Measurements from ENCODE around the gene ZNF655.
"Not testable (repeated sequence)": the region's sequence is repeated elsewhere in the genome, so short reads cannot be mapped to it uniquely, and the experiment has no call there.

The ZNF655 gene

DNA sequence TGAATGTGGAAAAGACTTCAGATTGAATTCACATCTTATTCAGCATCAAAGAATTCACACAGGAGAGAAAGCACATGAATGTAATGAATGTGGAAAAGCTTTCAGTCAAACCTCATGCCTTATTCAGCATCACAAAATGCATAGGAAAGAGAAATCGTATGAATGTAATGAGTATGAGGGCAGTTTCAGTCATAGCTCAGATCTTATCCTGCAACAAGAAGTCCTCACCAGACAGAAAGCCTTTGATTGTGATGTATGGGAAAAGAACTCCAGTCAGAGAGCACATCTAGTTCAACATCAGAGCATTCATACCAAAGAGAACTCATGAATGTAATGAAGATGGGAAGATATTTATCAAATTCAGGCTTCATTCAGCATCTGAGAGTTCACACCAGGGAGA lies 14.8 kb downstream of the ZNF655 start:
- DNase-seq (ENCODE audit: low read depth): no peak
- no peak overlapping the region for H3K4me3 ChIP-seq (ENCODE audit: control insufficient read depth, low read depth, low read length)
- TF ChIP-seq, protein P1, sequence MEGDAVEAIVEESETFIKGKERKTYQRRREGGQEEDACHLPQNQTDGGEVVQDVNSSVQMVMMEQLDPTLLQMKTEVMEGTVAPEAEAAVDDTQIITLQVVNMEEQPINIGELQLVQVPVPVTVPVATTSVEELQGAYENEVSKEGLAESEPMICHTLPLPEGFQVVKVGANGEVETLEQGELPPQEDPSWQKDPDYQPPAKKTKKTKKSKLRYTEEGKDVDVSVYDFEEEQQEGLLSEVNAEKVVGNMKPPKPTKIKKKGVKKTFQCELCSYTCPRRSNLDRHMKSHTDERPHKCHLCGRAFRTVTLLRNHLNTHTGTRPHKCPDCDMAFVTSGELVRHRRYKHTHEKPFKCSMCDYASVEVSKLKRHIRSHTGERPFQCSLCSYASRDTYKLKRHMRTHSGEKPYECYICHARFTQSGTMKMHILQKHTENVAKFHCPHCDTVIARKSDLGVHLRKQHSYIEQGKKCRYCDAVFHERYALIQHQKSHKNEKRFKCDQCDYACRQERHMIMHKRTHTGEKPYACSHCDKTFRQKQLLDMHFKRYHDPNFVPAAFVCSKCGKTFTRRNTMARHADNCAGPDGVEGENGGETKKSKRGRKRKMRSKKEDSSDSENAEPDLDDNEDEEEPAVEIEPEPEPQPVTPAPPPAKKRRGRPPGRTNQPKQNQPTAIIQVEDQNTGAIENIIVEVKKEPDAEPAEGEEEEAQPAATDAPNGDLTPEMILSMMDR (IDR thresholded peaks at IDR 0.05; ENCODE audit: control insufficient read depth, insufficient read depth, low read depth, low read length, missing control alignments): no peak

DNA sequence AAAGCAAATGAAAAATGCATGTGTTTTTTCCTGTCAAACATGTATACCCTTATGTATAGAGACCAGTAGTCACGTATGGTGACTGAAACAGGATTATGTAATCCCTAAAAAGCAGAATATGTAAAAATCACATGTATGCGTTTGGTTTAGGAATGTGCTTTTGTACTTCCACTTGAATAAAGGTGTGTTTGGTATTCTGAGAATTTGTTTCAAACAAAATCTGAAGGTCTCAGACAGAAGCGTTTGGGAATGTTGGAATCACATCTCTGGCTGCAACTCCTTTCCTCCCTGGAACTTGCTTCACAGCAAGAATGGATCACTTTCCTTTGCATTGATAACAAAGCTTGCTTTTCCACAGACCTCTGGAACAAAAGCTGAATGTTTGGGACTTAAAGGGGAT lies 17.8 kb downstream of the ZNF655 start:
- DNase-seq (ENCODE audit: low read depth): no peak
- TF ChIP-seq, protein P1 (IDR thresholded peaks at IDR 0.05; ENCODE audit: control insufficient read depth, insufficient read depth, low read depth, low read length, missing control alignments): no peak
- H3K4me3 ChIP-seq (ENCODE audit: control insufficient read depth, low read depth, low read length): no peak overlapping the region

DNA sequence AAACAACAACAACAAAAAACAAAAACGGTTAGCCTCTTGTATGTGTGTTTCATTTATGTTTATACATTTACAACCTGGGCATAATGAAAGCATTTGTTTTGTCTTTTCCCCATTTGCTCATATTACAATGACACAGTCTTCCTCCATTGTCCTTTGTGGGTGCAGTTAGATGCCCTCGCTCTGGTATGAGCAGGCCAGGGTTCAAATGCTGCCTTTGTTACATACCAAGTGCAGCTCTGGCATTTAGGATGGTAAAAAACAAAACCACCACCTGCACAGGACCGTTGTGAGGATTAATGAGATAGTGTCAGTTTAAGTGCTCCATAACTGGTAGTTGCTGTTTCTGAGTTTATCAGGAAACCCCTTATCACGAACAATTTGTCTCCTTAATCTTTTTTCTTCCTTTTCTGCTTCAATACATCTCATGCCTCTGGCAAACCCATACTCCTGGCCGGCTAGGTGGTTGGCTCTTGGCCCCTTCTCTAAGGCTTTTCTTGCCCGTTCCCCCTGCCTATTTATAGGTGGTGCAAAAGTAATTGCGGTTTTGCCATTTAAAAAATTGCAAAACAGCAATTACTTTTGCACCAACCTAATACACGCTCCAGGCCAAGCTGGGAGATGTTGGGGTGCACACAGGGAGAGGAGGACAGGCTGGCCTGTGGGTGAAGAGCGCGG lies 21.0 kb downstream of the ZNF655 start:
- H3K4me3 ChIP-seq (ENCODE audit: control insufficient read depth, low read depth, low read length): peak overlapping the region; percentile 64
- no peak for DNase-seq (ENCODE audit: low read depth)
- TF ChIP-seq, protein P1 (IDR thresholded peaks at IDR 0.05; ENCODE audit: control insufficient read depth, insufficient read depth, low read depth, low read length, missing control alignments): no peak

DNA sequence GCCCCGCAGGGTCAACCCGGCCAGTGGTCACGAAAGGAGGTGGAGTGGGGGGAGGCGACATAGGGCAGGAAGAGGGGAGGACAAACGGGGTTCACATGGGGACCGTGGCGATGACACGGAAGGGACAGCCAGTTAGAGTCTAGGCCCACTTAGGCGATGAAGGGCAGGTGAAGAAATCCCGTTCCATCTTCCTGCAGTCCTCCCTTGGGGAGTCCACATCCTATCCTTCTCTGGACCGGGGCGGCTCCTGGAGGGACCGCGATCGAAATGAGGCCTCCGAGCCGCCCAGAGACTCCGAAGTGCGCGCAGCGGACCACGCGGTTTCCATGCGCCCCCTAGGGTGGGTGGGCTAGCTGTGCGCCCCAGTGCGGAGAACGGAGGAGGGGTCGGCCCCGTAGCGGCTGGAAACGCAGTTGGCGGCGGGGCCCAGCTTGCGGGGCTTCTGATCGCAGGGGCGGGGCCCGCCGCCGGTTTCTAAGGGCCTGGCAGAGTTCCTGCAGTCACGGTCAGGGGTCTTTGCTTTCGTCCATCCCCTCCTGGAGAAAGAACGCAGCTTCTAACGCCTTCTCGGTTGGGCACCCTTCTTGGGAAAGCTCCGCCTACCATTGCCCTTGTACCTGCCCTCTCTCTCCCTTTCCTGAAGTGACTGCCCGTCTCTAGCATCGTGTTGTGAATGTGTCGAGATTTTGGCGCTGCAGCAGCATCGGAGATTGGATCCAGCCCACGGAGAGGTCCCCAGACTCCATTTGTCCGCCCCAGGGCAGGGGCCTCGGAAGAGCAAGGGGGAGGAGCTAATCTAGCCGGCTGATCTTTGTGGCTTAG lies 21.7 kb downstream of the ZNF655 start:
- H3K4me3 ChIP-seq (ENCODE audit: control insufficient read depth, low read depth, low read length): peak overlapping the region; percentile 64
- TF ChIP-seq, protein P1 (IDR thresholded peaks at IDR 0.05; ENCODE audit: control insufficient read depth, insufficient read depth, low read depth, low read length, missing control alignments): peak; percentile 47
- no peak for DNase-seq (ENCODE audit: low read depth)

DNA sequence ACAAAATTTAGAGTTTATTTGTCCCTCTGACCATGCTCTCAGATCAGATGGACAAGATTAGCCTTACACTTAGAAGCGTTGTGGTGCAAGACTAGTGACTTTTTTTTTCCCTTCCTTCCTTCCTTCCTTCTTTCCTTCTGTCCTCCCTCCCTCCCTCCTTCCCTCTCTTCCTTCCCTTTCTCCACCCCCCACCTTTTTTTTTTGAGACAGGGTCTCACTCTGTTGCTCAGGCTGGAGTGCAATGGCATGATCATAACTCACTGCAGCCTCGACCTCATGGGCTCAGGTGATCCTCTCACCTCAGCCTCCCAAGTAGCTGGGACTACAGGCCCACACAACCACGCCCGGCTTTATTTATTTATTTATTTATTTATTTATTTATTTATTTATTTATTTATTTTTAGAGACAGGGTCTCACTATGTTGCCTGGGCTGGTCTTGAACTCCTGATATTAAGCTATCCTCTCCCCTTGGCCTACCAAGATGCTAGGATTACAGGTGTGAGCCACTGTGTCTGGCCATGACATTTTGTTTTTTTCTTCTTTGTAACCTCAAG lies 22.4 kb downstream of the ZNF655 start:
- H3K4me3 ChIP-seq (ENCODE audit: control insufficient read depth, low read depth, low read length): peak overlapping the region; percentile 64
- DNase-seq (ENCODE audit: low read depth): not testable (repeated sequence)

DNA sequence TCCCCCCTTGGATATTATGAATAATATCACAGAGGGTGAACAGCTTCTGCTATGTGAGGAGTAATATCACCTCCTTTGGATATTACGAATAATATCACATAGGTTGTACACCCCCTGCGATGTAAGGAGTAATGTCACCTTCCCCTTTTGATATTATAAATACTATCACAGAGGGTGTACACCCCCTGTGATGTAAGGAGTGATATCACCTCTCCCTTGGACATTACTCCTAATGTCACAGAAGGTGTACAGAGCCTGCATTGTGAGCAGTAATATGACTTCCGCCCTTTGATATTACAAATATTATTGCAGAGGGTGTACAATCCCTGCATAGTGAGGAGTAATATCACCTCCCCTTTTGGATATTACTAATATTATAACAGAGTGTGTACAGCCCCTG lies 30.4 kb downstream of the ZNF655 start:
- H3K4me3 ChIP-seq (ENCODE audit: control insufficient read depth, low read depth, low read length): no peak overlapping the region
- TF ChIP-seq, protein P1 (IDR thresholded peaks at IDR 0.05; ENCODE audit: control insufficient read depth, insufficient read depth, low read depth, low read length, missing control alignments): no peak
- no peak for DNase-seq (ENCODE audit: low read depth)

Data from AG09309 (cell line).